Trophoblast cell (in vitro differentiated cells and primary cell): Measurements from ENCODE around the gene TMED7.

Source experiments
- DNase-seq, 2 donors: peaks; one replicate each; pipeline ENCODE4 v3.0.0-alpha.2; 2016
- H2AFZ ChIP-seq: 2 replicates; pipeline ENCODE4 v1.6.1; 2013; ENCODE audit warnings: low read length, moderate library complexity, mild to moderate bottlenecking; ENCODE audit not compliant: insufficient read depth, poor library complexity
- H2AK5ac ChIP-seq: 2 replicates; pipeline ENCODE4 v1.6.1; 2013; ENCODE audit warnings: mild to moderate bottlenecking, low read length
- H2BK120ac ChIP-seq: 2 replicates; pipeline ENCODE4 v1.6.1; 2013; ENCODE audit warnings: low read length, mild to moderate bottlenecking, moderate library complexity; ENCODE audit not compliant: insufficient read depth, poor library complexity
- H2BK12ac ChIP-seq: 2 replicates; pipeline ENCODE4 v1.6.1; 2013; ENCODE audit warnings: mild to moderate bottlenecking, low read length, moderate library complexity
- H2BK5ac ChIP-seq: 2 replicates; pipeline ENCODE4 v1.6.1; 2013; ENCODE audit warnings: low read length, low read depth, moderate library complexity, mild to moderate bottlenecking; ENCODE audit not compliant: poor library complexity
- H3K14ac ChIP-seq: 2 replicates; pipeline ENCODE4 v1.6.1; 2013; ENCODE audit warnings: mild to moderate bottlenecking, low read length
- H3K18ac ChIP-seq: 2 replicates; pipeline ENCODE4 v1.6.1; 2013; ENCODE audit warnings: mild to moderate bottlenecking, low read length
- H3K23ac ChIP-seq: 2 replicates; pipeline ENCODE4 v1.6.1; 2013; ENCODE audit warnings: low read length
- H3K27ac ChIP-seq: 2 replicates; pipeline ENCODE4 v1.5.1; 2013; ENCODE audit warnings: low read depth, mild to moderate bottlenecking, inconsistent platforms, low read length, moderate library complexity
- H3K27me3 ChIP-seq: 2 replicates; pipeline ENCODE4 v1.6.1; 2013; ENCODE audit warnings: inconsistent platforms, mild to moderate bottlenecking, low read length, moderate library complexity; ENCODE audit not compliant: insufficient read depth
- H3K36me3 ChIP-seq, 2 experiments: 1 replicate in 1 of 2; 2 replicates in 1 of 2; pipeline ENCODE4 v1.6.1; 2013; ENCODE audit warnings: low read length in 2 of 2, mild to moderate bottlenecking in 2 of 2, moderate library complexity in 1 of 2; ENCODE audit not compliant: insufficient read depth in 2 of 2, control insufficient read depth in 1 of 2
- H3K4ac ChIP-seq: 2 replicates; pipeline ENCODE4 v1.6.1; 2013; ENCODE audit warnings: low read depth, mild to moderate bottlenecking, low read length, moderate library complexity
- H3K4me1 ChIP-seq, 2 experiments: 1 replicate in 1 of 2; 2 replicates in 1 of 2; pipeline ENCODE4 v1.6.1; 2013; ENCODE audit warnings: low read length in 2 of 2, mild to moderate bottlenecking in 2 of 2, moderate library complexity in 1 of 2; ENCODE audit not compliant: insufficient read depth in 2 of 2, control insufficient read depth in 1 of 2
- H3K4me2 ChIP-seq: 2 replicates; pipeline ENCODE4 v1.6.1; 2013; ENCODE audit warnings: inconsistent platforms, mild to moderate bottlenecking, low read length, moderate library complexity
- H3K4me3 ChIP-seq: 2 replicates; pipeline ENCODE4 v1.5.1; 2013; ENCODE audit warnings: mild to moderate bottlenecking, low read depth, low read length, inconsistent platforms
- H3K79me1 ChIP-seq: one replicate; pipeline ENCODE4 v1.6.1; 2013; ENCODE audit warnings: low read length
- H3K79me2 ChIP-seq: 2 replicates; pipeline ENCODE4 v1.6.1; 2013; ENCODE audit warnings: low read length, mild to moderate bottlenecking; ENCODE audit not compliant: control insufficient read depth, insufficient read depth, poor library complexity
- H3K9ac ChIP-seq: 2 replicates; pipeline ENCODE4 v1.6.1; 2013; ENCODE audit warnings: mild to moderate bottlenecking, low read length
- H3K9me3 ChIP-seq: 2 replicates; pipeline ENCODE4 v1.6.1; 2013; ENCODE audit warnings: low read depth, mild to moderate bottlenecking, control low read depth, inconsistent platforms, low read length; ENCODE audit not compliant: insufficient read depth
- H4K12ac ChIP-seq: 2 replicates; pipeline ENCODE4 v1.6.1; 2013; ENCODE audit warnings: low read depth, mild to moderate bottlenecking, low read length, moderate library complexity
- H4K8ac ChIP-seq: 2 replicates; pipeline ENCODE4 v1.6.1; 2013; ENCODE audit warnings: low read depth, mild to moderate bottlenecking, low read length, moderate library complexity
- H4K91ac ChIP-seq: one replicate; pipeline ENCODE4 v1.6.1; 2013; ENCODE audit warnings: low read depth, mild to moderate bottlenecking, low read length, moderate library complexity
- WGBS: extraction: QIAGEN DNeasy Blood & Tissue Kit; methylation state at CpG from one replicate; pipeline ENCODE4 v1.1.7; 2013; ENCODE audit warnings: missing lambda C conversion rate; ENCODE audit not compliant: insufficient read length, insufficient coverage; ENCODE audit errors: extremely low coverage; 5-methylcytosine and 5-hydroxymethylcytosine counted together

TMED7 gene

DNA sequence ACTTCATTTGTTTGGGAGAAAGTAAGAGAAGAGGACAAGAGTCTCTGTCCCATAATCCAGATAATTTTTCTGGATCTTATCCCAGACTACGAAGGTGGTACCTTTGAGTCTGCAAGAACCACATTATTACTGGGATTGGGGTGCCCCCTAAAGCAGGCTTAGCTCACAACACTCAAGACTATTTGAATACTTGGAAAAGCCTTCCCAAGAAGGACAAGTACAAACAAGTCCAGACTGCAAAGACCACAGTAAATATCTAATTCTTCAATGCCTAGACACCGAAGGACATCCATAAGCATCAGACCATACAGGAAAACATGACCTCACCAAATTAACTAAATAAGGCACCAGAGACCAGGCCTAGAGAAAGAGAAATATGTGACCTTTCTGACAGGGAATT is 40.2 kb upstream of the TMED7 start:
- H3K4me2 ChIP-seq, result no peak overlapping the region
- no peaks in the 10 kb centered on the region for H3K4me1 ChIP-seq
- H4K91ac ChIP-seq, result no peak overlapping the region
- no peak overlapping the region for H3K18ac ChIP-seq
- H3K23ac ChIP-seq, result no peak overlapping the region
- no peaks in the 10 kb centered on the region for H3K79me2 ChIP-seq
- no peak overlapping the region for H4K12ac ChIP-seq
- DNase-seq, result no peak
- no peak overlapping the region for H2AFZ ChIP-seq
- H3K9ac ChIP-seq, result no peak overlapping the region
- no peaks in the 10 kb centered on the region for H3K9me3 ChIP-seq
- H2AK5ac ChIP-seq, result no peak overlapping the region
- H3K27me3 ChIP-seq, result no peaks in the 10 kb centered on the region
- H3K79me1 ChIP-seq, result no peaks in the 10 kb centered on the region
- H3K4me3 ChIP-seq, result no peak overlapping the region
- no peak overlapping the region for H3K4ac ChIP-seq
- H4K8ac ChIP-seq, result no peak overlapping the region
- H2BK5ac ChIP-seq, result no peak overlapping the region
- no peak overlapping the region for H2BK120ac ChIP-seq
- WGBS, result no CpG with 5 or more reads among the region's 2 CpGs
- H2BK12ac ChIP-seq, result no peak overlapping the region
- H3K36me3 ChIP-seq, result no peaks in the 10 kb centered on the region
- H3K27ac ChIP-seq, result no peak overlapping the region
- H3K14ac ChIP-seq, result no peak overlapping the region

DNA sequence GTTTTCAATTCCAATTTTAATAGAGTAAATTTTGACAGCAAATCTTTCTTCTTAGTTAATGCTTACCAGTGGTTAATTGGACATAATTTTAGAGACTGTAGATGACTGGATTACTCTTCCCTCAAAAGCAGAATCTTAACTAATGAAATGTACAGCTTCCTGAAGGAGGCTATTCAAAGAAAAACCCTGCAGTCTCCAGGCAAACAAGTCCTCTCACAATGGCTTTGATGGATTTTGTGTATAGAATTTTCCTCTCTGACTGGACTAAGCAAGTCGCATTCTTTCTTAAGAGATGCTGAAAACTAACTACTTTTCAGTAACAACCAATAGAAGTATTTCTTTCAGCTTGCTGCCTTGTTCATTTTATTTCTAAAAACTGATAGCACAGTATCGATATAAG is 35.7 kb upstream of the TMED7 start:
- Histone ChIP-seq H3K4me3 (no peak overlapping the region), H3K23ac (no peak overlapping the region), H2AFZ (no peak overlapping the region), H3K27ac (no peak overlapping the region), H3K79me2 (no peaks in the 10 kb centered on the region), H3K79me1 (no peaks in the 10 kb centered on the region), H2BK120ac (no peak overlapping the region), H3K4me2 (no peak overlapping the region), H3K9ac (no peak overlapping the region), H3K18ac (no peak overlapping the region), H3K4ac (no peak overlapping the region), H2AK5ac (no peak overlapping the region), H2BK12ac (no peak overlapping the region), H4K91ac (no peak overlapping the region), H4K8ac (no peak overlapping the region), H3K9me3 (no peaks in the 10 kb centered on the region), H3K14ac (no peak overlapping the region), H2BK5ac (no peak overlapping the region), H3K4me1 (no peaks in the 10 kb centered on the region), H4K12ac (no peak overlapping the region), H3K36me3 (no peaks in the 10 kb centered on the region), H3K27me3 (no peaks in the 10 kb centered on the region)
- no CpG with 5 or more reads among the region's 2 CpGs for WGBS
- DNase-seq, result no peak

DNA sequence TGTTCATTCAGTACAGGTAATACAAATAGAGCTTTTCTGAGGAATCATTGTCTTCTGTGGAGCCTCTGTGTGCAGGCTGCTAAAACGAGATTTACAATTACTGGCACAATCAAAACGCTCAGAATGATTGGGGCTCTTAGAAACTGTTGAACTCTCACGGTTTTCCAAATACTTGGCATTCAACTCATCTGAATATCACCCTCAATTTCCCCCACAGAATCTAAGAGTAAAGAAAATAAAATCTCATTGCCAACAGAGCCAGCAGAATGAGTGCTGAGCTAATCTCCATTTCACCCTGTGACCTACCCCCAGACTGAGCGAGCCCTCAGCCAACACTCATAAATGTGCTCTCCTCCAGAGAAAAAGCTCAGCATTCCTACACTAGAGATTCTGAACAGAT is 35.3 kb upstream of the TMED7 start:
- no peaks in the 10 kb centered on the region for H3K79me2 ChIP-seq
- no peaks in the 10 kb centered on the region for H3K9me3 ChIP-seq
- no peak overlapping the region for H3K4me3 ChIP-seq
- H3K23ac ChIP-seq, result no peak overlapping the region
- H2BK120ac ChIP-seq, result no peak overlapping the region
- no peak overlapping the region for H3K4me2 ChIP-seq
- H4K8ac ChIP-seq, result no peak overlapping the region
- no peaks in the 10 kb centered on the region for H3K79me1 ChIP-seq
- no peak overlapping the region for H4K91ac ChIP-seq
- WGBS, result no CpG with 5 or more reads among the region's 4 CpGs
- no peak overlapping the region for H3K18ac ChIP-seq
- H3K27ac ChIP-seq, result no peak overlapping the region
- no peak overlapping the region for H3K14ac ChIP-seq
- H3K4me1 ChIP-seq, result no peaks in the 10 kb centered on the region
- H2BK12ac ChIP-seq, result no peak overlapping the region
- H2AK5ac ChIP-seq, result no peak overlapping the region
- H2AFZ ChIP-seq, result no peak overlapping the region
- no peaks in the 10 kb centered on the region for H3K36me3 ChIP-seq
- no peak overlapping the region for H3K9ac ChIP-seq
- H2BK5ac ChIP-seq, result no peak overlapping the region
- no peak for DNase-seq
- no peak overlapping the region for H4K12ac ChIP-seq
- H3K27me3 ChIP-seq, result no peaks in the 10 kb centered on the region
- H3K4ac ChIP-seq, result no peak overlapping the region

DNA sequence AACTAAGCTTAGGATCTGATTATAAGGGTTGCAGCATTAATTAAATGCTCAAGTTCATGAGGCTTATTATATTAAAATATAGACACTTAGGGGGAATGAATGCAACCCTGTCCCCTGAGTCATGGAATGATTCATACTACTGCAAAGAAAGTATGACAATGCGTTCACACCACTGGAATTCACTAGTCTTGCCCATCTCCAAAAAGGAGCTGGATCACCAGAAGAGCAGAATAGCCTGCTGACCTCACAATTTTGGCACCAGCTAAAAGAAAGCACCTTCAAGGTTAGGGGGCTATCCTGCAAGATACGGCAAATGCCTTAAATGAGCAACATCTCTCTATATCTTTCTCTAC is 32.0 kb upstream of the TMED7 start:
- Histone ChIP-seq H2BK5ac (no peak overlapping the region), H4K8ac (no peak overlapping the region)

More for the DNA sequence above, 32.0 kb upstream of the TMED7 start:
- Histone ChIP-seq H3K27ac (no peak overlapping the region), H3K4me2 (no peak overlapping the region), H3K9ac (no peak overlapping the region), H3K4ac (no peak overlapping the region), H3K9me3 (no peaks in the 10 kb centered on the region), H2AFZ (no peak overlapping the region), H2BK120ac (no peak overlapping the region), H3K36me3 (no peaks in the 10 kb centered on the region), H3K79me2 (no peaks in the 10 kb centered on the region), H4K12ac (no peak overlapping the region), H3K79me1 (no peaks in the 10 kb centered on the region), H2AK5ac (no peak overlapping the region), H2BK12ac (no peak overlapping the region), H3K27me3 (no peaks in the 10 kb centered on the region), H4K91ac (no peak overlapping the region), H3K23ac (no peak overlapping the region), H3K4me3 (no peak overlapping the region), H3K4me1 (no peaks in the 10 kb centered on the region), H3K18ac (no peak overlapping the region), H3K14ac (no peak overlapping the region)
- peak; percentile 4 to 65 for DNase-seq
- no CpG with 5 or more reads among the region's 2 CpGs for WGBS
